GM18520 (cell line): ENCODE results near the gene LBX2.
"Not testable (repeated sequence)": the region's sequence is repeated elsewhere in the genome, so short reads cannot be mapped to it uniquely, and the experiment has no call there.

Experiments used
- ATAC-seq: cut with Tn5 transposase; IDR thresholded peaks from one replicate; pipeline ENCODE4 v1.9.1; 2021; ENCODE audit not compliant: unreplicated experiment

LBX2 gene

DNA sequence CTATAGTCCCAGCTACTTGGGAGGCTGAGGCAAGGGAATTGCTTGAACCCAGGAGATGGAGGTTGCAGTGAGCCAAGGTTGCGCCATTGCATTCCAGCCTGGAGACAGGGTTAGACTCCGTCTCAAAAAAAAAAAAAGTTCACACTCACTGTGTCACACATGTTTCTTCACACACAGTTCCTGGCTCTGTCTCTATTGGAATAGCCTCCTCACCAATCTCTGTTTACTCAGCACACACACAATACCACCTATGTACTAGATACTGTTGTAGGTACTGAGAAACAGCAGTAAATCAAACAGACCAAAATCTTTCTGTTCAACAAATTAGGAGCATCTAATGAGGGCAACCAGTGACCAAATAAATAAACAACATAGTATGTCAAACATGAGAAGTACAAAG, 13.3 kb downstream of the LBX2 start:
- no peak for ATAC-seq

DNA sequence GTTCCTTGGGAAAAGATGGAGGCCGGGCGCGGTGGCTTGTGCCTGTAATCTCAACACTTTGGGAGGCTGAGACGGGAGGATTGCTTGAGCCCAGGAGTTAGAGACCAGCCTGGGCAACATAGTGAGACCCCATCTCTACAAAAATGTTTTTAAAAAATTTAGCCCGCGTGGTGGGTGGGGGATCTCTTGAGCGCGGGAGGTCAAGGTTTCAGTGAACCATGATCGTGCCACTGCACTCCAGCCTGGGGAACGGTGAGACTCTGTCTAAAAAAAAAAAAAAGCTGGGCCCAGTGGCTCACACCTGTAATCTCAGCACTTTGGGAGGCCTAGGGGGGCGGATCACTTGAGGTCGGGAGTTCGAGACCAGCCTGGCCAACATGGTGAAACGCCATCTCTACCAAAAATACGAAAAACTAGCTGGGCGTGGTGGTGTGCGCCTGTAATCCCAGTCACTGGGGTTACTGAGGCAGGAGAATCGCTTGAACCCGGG, 15.7 kb downstream of the LBX2 start:
- ATAC-seq, result not testable (repeated sequence)

- ATAC-seq, result peak; percentile 70
Observed at GRCh38 chr2:74482801-74483674, 16.4 kb downstream of the LBX2 start, which contains the start of the genes CCDC142 and TTC31. TSS of gene CCDC142 (minus strand) at chr2:74482998. CDS start at chr2:74482837, 161 bp downstream. TSS of gene TTC31 (plus strand) at chr2:74483081. CDS start at chr2:74483096, 15 bp downstream.

- ATAC-seq, result peak; percentile 25
Observed at GRCh38 chr2:74481961-74482800, 17.2 kb downstream of the LBX2 start.

DNA sequence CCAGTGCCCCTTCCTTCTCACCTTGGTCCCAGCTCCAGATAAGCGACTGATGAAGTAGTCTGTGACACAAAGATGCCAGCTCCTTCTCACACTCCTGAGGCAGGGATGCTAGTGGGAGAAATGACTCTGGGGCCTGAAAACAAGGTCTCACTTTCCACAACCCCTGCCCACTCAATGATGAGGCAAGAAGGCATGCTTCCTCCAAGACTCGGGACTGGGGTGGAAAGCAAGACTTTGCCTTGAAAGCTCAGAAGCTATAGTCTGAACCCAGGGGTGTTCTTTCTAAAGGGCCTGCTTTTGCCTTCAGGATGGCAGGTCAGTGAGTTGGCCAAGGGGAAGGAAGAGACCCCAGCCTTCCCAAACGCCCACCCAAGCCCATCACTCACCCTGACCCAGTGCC, 18.0 kb downstream of the LBX2 start:
- ATAC-seq, result no peak

DNA sequence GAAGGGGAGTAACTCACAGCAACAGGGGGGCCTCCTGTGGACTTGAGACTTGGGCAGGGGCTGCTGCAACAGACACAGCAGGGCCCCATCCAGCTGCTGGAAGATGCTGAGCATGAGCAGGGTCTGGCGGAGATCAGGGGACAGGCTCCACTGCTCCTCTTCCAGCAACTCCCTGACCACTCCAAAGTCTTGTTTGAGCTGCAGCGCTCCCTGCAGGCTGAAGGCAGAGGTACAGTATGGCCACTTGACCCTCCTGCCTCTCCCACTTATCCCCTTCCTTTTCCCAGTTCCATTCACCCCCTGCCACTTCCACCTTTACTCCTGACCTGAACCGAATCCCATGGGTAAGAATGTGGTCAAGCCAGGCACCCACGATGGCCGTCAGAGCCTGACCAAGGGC, 24.5 kb downstream of the LBX2 start:
- no peak for ATAC-seq

DNA sequence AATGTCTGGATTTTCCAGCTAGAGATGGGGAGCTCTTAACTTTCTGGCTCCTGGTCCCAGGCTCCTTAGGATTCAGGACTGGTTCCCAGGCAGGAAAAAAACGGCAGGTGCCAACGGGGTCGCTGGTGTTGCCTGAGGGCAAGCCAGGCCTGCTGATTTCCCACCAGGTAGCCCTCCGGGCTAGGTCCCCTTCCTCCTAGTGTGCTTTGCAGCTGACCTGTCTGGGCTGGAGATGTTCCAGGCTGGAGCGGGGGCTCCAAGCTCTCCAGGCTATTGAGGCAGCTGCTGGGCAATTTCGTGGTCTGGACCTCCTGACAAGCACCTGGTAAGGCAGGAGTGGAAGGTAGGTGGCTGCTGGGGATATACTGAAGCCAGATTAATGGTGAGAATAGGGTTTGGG, 24.9 kb downstream of the LBX2 start:
- no peak for ATAC-seq

GRCh38 chr2:74472945-74473258, 26.5 kb downstream of the LBX2 start:
- ATAC-seq, result no peak

DNA sequence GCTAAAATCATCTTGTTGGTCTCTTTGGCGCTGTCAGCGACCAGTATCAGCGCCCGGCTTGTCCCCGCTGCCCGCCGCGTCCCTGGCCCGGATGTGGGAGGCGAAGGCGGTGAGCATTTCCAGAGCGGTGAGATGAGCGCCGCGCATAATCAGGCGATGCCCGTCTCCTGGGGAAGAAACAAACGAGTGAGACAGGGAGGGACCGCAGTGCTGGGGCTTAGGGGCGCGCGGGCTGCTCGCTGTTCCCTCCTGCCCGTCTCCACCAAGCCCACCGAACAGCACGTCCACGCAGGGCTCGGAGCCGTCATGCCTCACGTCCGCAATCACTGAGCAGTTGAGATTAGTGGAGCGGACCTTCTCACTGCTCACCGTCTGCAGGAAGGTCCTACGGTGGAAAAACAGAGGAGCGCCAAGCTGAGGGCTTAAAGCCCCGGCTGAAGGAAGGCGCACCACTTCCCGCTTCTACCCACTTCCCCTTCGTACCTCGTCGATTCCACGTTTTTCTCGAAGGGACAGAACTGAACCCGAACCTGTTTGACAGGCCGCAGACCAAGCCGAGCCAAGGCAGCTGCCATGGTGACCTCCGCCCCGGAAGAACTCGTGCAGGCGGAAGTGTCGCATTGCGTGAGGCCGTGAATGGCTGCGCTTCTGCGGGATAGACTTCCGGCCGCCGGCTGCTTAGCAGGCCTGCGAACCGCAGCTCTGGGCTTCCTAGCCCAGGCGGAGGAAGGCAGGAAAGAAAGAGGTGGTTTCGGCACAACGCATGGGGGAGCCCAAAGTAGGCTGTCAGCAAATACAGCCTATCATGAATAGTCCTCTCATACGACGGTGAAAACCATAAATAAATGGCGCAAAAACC, 27.1 kb downstream of the LBX2 start, which contains the start of gene MRPL53:
MRPL53 (minus strand) TSS at position 595 of the 859 bp plus-strand sequence; CDS start at position 575, 20 bp downstream.
- peak; percentile 82 for ATAC-seq

- no peak for ATAC-seq
Observed at GRCh38 chr2:74471332-74472065, 27.9 kb downstream of the LBX2 start.

DNA sequence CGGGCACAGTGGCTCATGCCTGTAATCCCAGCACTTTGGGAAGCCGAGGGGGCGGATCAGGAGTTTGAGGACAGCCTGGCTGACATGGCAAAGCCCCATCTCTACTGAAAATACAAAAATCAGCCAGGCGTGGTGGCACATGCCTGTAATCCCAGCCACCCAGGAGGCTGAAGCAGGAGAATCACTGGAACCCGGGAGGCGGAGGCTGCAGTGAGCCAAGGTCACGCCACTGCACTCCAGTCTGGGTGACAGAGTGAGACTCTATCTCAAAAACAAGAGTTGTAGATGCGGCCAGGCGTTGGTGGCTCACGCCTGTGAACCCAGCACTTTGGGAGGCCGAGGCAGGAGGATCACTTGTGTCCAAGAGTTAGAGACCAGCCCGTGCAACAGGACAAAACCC, 28.7 kb downstream of the LBX2 start:
- ATAC-seq, result not testable (repeated sequence)

DNA sequence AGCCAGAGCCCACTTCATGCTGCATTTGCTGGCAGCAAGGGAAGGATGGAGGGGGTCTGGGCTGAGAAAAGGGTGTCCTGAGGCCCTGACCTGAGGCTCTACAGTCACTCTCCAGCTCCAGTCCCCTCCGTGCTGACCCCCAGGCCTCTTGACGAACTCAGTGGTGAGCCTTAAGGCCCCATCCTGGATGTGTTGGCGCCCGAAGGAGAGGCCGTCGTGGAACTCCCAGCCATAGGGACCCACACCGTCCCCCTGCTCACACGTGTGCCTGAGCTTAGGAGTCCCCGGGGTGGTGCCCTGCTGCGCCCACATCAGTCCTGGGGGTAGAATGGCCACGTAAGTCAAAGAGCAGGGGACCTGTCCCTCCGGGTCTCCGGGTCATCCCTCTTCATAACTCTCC, 35.0 kb downstream of the LBX2 start:
- ATAC-seq, result no peak

DNA sequence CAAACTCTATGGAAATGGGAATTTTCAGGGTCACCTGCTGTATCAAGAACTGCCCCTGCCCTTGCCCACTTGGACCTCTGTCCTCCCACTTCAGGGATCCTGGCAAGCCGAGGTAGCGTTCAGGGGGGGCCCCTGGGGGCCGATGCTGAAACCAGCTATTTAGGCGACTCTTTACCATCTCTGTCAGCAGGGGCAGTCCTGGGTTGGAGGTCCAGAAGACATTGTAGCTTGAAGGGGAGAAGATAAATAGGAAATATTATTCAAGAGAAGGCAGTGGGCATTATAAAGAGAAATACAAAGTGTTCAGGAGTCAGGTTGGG, 36.7 kb downstream of the LBX2 start:
- ATAC-seq, result no peak

- no peak for ATAC-seq
Observed at GRCh38 chr2:74462054-74462785, 37.2 kb downstream of the LBX2 start.

- ATAC-seq, result no peak
Observed at GRCh38 chr2:74461187-74462053, 38.0 kb downstream of the LBX2 start.

DNA sequence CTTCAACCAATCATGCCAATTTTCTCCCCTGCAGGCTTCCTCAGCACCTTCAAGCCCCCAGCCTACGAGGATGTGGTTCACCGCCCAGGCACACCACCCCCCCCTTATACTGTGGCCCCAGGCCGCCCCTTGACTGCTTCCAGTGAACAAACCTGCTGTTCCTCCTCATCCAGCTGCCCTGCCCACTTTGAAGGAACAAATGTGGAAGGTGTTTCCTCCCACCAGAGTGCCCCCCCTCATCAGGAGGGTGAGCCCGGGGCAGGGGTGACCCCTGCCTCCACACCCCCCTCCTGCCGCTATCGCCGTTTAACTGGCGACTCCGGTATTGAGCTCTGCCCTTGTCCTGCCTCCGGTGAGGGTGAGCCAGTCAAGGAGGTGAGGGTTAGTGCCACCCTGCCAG, 39.2 kb downstream of the LBX2 start:
- not testable (repeated sequence) for ATAC-seq

DNA sequence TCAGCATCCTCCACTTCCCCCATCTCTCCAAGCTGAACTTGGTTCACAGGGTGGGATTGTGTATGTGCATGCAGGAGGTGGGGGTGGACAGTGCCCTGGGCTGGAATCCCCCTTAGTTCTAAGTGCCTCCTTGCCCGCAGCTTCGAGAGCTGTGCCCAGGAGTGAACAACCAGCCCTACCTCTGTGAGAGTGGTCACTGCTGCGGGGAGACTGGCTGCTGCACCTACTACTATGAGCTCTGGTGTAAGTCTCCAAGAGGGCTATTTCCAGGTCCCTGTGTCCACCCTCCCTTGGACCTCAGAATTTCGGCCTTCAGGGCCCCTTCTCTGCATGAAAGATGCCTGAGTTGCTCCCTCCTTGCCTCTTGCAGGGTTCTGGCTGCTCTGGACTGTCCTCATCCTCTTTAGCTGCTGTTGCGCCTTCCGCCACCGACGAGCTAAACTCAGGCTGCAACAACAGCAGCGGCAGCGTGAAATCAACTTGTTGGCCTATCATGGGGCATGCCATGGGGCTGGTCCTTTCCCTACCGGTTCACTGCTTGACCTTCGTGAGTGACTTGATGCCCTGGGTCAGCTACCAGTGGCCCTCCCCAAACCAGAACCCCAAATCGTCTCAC, 39.8 kb downstream of the LBX2 start:
- ATAC-seq, result not testable (repeated sequence)

DNA sequence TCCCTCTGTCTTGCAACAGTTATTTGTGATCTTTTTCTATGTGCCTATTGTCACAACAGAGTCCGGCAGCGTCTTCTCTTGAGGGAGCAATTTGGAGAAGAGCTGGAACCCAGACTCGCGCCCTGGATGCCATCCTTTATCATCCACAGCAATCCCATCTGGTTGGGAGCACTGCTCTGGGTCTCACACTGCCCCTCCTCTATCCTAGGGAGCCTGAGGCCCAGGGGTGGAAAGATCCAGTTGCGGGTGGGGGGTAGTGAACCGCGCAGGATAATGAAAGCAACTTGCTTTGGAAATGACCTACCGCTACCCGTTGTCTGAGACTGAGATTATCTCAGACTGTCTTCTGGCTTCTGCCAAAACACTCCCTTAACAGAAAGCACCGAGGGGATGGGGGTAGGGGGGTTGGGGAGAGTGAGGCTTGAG, 40.5 kb downstream of the LBX2 start:
- ATAC-seq, result no peak
